Hematopoietic multipotent progenitor cell treated with erythropoietin and hydrocortisone succinate and interleukin-3 and kit ligand, for 6 days (in vitro differentiated cells): Measurements from ENCODE around the gene NRARP.

Source experiments
- DNase-seq: peaks from one replicate; pipeline ENCODE4 v3.0.0-alpha.2; 2015

Gene NRARP

GRCh38 chr9:137255448-137256114 lies 46.5 kb downstream of the NRARP start:
- peak; percentile 56 for DNase-seq

DNA sequence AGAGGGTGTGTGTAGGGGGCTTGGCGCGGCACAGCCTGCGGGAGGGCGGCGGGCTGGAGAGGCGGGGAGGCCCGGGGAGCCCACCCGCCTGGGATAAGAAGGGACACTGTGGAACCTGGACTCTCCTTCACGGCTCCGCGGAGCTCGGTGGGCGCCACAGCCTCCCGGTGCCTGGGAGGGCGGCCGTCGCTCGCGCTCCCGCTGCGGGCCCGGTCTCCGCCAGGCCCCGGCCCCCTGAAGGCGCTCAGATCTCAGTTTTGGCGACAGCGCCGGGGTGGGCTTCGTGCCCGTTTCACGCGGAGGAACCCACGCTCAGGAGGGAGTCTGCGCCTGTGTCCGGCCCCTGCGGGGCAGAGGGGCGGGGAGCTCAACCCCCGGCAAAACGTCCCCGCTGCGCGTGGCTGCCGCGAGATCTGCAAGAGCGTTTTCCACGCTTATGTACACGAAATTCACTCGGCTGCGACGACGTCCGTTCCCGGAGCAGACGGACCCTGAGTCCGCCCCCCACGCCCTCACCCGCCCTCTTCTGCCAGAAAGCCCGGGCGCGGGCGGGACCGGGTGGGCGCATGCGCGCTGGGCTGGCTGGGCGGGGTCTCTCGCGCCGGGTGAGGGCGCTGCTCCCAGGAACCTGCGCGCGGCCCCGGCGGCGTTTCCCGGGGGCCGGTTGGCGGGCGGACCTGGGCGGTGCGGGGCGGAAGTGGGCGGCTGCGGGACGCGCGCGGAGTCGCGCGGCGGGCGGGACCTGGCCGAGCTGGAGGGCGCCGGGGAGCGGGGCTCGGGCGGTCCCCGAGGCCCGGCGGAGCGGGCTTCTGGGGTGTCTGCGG lies 47.2 kb downstream of the NRARP start, which contains the start of gene NELFB:
Gene NELFB, plus strand, starts transcription at position 704 of the 824 bp plus-strand sequence.
- DNase-seq, result peak; percentile 92

DNA sequence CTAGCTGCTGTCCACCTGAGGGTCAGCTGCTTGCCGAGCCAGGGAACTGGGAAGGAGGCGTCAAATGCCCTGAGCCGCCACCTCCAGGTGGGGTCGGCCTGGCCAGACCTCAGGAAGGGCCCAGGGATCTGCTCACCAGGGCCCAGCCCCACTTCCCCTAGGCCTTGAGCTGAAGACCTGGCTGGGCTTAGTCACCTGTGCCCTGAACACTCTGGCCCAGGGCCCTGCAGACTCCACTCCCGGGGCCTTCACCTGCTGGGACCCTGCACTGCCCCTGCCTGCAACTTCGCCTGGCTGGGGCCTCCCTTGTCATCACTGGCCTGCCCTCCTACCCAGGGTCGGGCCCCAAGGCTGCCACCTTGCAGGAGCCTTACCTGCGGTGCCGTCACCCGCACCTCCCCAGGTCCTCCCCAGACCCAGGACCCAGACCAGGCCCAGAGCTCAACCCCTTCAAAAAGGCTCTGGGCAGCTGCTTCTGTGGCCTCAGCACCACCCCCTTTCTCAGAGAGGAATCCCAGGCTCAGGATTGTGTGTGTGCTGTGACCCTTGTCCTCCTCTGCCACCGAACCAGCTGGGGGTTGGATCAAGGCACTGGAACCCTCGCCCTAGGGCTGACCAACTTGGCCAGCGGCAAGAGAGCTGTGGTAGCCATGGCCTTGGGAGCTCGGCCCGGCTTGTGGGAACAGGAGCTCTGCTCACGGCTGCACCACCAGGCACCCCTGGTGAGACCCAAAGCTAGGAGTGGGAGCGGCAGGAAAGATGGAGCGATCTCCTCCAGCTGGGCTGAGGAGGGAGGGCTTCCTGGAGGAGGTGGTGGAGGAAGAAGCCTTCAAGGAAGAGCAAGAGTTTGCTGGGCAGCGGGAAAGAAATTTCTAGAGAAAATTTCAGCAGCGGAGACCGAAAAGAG lies 48.1 kb downstream of the NRARP start:
- no peak for DNase-seq

DNA sequence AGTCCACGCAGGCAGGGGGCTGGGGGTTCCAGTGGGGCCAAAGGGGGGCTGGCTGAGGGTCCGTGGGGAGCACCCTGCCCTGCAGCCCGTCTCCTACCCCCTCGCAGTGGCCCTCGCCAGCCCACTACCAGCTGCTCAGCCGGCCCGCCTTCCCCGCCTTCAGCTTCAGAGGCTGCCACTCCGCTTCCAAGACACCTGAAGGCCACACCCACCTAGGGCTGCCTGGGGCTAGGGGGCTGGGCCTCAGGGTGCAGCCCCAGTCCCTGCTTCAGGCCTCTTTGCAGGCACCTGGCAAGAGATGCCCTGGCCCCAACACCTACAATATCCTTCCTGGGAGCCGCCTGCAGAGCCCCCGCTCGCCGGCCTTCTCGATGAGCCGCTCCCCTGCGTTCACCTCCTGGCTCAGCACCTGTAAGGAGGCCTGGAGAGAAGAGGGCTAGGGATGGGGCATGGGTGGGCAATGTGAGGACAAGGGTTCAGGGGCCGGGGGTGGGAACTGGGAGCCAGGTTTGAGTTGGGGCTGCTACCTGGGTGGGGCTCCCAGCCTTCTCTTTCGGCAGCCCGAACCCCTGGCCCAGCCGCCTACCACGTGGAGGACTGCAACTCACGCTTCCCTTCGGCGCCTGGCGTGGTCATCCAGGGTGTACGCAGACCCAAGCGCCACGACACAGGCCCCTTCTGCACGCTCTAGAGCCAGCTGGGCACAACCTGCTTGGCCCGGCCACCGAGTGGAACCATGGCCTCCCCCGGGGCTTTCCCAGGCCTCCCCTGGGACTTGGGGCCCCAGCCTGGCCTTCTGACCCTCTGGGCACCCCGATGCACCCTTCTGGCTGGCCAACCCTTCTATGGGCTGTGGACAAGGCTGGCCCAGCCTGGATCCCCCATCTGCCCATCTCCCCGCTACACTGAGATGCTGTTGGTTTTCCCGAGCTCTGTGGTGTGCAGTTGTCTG lies 49.2 kb downstream of the NRARP start:
- no peak for DNase-seq

DNA sequence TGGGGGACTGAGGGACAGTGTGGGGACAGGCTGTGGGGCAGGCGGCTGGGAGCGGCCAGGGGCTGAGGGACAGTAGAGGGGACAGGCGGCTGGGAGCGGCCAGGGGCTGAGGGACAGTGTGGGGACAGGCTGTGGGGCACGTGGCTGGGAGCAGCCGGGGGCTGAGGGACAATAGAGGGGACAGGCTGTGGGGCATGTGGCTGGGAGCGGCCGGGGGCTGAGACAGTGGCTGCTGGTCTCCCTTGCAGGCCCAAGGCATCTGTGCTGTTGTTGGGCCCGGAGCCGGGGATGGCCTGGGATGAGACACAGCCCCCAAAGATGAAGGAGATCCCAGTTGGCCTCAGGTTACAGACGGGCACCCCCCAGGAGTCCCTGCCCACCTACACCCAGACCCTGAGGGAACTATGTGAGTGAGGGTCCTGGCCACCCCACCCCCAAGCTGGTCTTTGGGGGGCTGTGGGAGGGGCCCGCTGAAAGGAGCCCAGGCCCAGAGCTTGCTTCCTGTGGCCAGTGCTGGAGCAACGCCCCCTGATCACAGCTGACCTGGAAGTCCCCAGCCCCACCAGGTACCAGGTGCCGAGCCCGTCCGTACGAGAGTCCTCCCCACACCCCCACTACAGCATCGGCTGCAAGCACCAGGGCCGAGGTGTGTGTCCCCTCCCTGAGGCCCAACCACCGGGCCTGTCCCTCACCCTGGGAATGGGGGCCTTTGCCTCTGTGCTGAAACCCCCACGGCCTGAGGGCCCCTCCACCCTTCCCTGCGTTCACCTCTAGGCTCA lies 50.4 kb downstream of the NRARP start:
- no peak for DNase-seq

- no peak for DNase-seq
Observed at GRCh38 chr9:137251194-137251461, 50.9 kb downstream of the NRARP start, which contains the start of gene STPG3. STPG3 (plus strand) TSS chr9:137251286; CDS start chr9:137251287, 1 bp downstream.

DNA sequence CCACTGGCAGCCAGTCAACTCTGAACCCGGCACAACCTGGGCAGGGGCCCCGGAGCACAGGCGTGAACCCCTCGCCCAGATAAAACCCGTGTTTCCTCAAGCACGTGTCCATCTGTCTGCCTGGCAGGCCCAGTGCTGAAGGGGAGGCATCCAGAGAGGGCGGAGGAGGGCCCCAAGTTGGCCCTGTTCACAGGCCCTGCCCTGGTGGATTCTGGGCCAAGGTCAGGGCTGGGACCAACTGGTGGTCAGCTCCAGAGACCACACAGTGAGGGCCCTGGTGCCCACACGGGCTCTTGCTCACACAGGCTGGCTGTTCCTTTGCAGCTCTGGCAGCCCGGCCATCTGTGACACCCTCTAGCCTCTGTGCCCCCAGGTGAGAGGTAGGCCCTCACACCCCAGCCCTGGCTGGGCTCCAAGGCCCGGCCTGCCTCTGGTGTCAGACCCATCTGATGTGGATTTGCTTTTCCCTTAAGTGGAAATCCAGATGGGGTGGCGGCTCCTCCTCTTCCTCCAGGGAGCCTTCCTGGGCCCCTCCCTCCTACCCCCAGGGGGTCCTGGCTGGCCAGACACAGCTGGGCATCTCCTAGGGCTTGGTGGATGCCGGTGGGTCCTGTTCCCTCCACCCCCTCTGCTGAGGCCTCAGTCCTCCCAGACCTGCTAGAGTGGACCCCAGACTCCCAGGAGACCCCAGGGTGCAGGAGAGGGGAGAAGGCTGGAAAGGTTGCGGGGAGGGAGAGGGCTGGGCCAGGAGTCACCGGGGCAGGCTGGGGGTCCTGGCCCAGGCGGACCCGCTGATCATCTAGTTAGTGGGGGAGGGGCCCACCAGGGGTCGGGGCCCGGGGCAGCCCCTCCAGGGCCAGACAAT lies 51.5 kb downstream of the NRARP start:
- DNase-seq, result no peak
